ENCODE measurements around the gene ATG101. TPM values are rescaled to one million over a fixed set of nuclear protein-coding genes. Genes with fewer than 3 reads are reported as not detected.

The ATG101 gene
- total RNA-seq, 1 experiment from 2014 or later: 64.9 TPM

- no peaks in the 10 kb centered on the region for H3K36me3 ChIP-seq (ENCODE audit: control insufficient read depth, insufficient read depth, low read length)
- ATAC-seq (no peak), DNase-seq (ENCODE audit: low read depth, low spot score) (no peak)
- H3K27me3 ChIP-seq (ENCODE audit: control insufficient read depth, insufficient read depth, low read length): no peaks in the 10 kb centered on the region
- ChIA-PET POLR2A (no interaction called here), CTCF (no interaction called here)
- intact Hi-C loops (cut with micrococcal nuclease; ENCODE audit: unreplicated experiment): no loop called here
- H3K9me3 ChIP-seq (ENCODE audit: control insufficient read depth, insufficient read depth, low read depth, low read length): no peaks in the 10 kb centered on the region
- H3K4me3 ChIP-seq (ENCODE audit: low read depth in 2 of 2, low read length in 2 of 2): no peak overlapping the region
- H3K27ac ChIP-seq (ENCODE audit: low read length): no peak overlapping the region
- in situ Hi-C loops (cut with HindIII; ENCODE audit: low pct_unique_long_range_greater_than_20kb, low sequenced_read_pairs): no loop called here
- no peaks in the 10 kb centered on the region; the same call in 1 of the 2 replicates for H3K4me1 ChIP-seq (ENCODE audit: control insufficient read depth, insufficient read depth, low read length)
- no peak for TF ChIP-seq CTCF (IDR thresholded peaks at IDR 0.05)
- no TSS peak for BruUV-seq (replicated peaks)
Observed at GRCh38 chr12:52063981-52064649, 5.7 kb upstream of the ATG101 start.

- intact Hi-C loops (cut with micrococcal nuclease; ENCODE audit: unreplicated experiment): no loop called here
Observed at GRCh38 chr12:52066346-52067080, 3.3 kb upstream of the ATG101 start.

More at GRCh38 chr12:52066346-52067080, 3.3 kb upstream of the ATG101 start:
- no peak overlapping the region for H3K4me3 ChIP-seq (ENCODE audit: low read depth in 2 of 2, low read length in 2 of 2)
- no TSS peak for BruUV-seq (replicated peaks)
- no peak for ATAC-seq
- no peak for DNase-seq (ENCODE audit: low read depth, low spot score)
- in situ Hi-C loops (cut with HindIII; ENCODE audit: low pct_unique_long_range_greater_than_20kb, low sequenced_read_pairs): no loop called here
- ChIA-PET CTCF (interaction anchor here (1.1 kb wide), 1 partner anchor 41 kb away, joined by 4 read pairs; no protein-coding TSS in a partner anchor), POLR2A (interaction anchor here (0.7 kb wide), 1 partner anchor 415 kb away, joined by 3 read pairs; no protein-coding TSS in a partner anchor)
- no peak for TF ChIP-seq SIN3A (IDR thresholded peaks at IDR 0.05; ENCODE audit: borderline replicate concordance, insufficient read depth, low read depth, low read length)
- no peak for TF ChIP-seq POLR2AphosphoS5 (IDR thresholded peaks at IDR 0.05; ENCODE audit: low read depth, low read length)
- TF ChIP-seq REST (IDR thresholded peaks at IDR 0.05; ENCODE audit: insufficient read depth in 1 of 2, low read depth in 2 of 2, low read length in 1 of 2): no peak
- TF ChIP-seq CTCF (IDR thresholded peaks at IDR 0.05): no peak
- TF ChIP-seq TCF7L2 (IDR thresholded peaks at IDR 0.05; ENCODE audit: low read depth, low read length): no peak
- no peaks in the 10 kb centered on the region for H3K9me3 ChIP-seq (ENCODE audit: control insufficient read depth, insufficient read depth, low read depth, low read length)
- no peak overlapping the region for H3K27ac ChIP-seq (ENCODE audit: low read length)
- H3K36me3 ChIP-seq (ENCODE audit: control insufficient read depth, insufficient read depth, low read length): peaks cover 2% of the 10 kb centered on the region; the same call in 1 of the 2 replicates
- no peaks in the 10 kb centered on the region for H3K27me3 ChIP-seq (ENCODE audit: control insufficient read depth, insufficient read depth, low read length)
- peaks cover 8% of the 10 kb centered on the region for H3K4me1 ChIP-seq (ENCODE audit: control insufficient read depth, insufficient read depth, low read length)
